ENCODE data around the gene NUP155. TPM values are rescaled to one million over a fixed set of nuclear protein-coding genes. Genes with fewer than 3 reads are reported as not detected.

The NUP155 gene
- total and polyA plus RNA-seq, 2 experiments from 2014 or later: 24.3 to 94.6 TPM

DNA sequence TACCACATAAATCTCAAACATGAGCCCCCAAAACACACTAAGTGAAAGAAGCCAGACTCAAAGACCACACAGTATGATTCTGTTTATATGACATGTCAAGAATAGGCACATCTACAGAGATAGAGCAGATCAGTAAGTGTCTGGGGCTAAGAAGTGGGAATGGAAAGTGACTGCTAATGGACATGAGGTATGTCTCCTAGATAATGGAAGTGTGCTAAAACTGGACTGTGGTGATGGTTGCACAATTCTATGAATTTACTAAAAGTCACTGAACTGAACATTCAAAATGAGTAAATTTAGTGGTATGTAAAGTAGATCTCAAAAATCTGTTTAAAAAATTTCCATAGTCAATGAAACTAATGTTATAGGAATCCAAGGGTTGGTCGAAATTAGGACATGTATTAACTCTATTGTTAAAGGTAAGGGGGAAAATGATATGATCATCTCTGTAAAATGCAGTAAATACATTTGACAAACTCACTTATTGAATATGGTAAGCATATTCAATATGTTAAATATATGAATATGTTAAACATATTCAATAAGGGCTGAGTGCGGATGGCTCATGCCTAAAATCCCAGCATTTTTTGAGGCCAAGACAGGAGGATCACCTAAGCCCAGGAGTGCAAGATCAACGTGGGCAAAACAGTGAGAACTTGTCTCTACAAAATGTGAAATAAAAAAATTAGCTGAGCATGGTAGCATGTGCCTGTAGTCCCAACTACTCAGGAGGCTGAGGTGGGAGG lies 51.7 kb downstream of the NUP155 start:
- Histone ChIP-seq H2AFZ (no peak overlapping the region), H3K9me2 (ENCODE audit: insufficient read depth) (no peaks in the 10 kb centered on the region), H3F3A (replicated peaks; ENCODE audit: low read depth) (no peaks in the 10 kb centered on the region), H3K4me3 (no peak overlapping the region), H3K27ac (ENCODE audit: low read depth) (no peak overlapping the region), H3K36me3 (ENCODE audit: insufficient read depth) (peaks cover 37% of the 10 kb centered on the region), H3K4me2 (no peak overlapping the region), H3K27me3 (ENCODE audit: insufficient read depth) (no peaks in the 10 kb centered on the region), H3K4me1 (ENCODE audit: insufficient read depth) (no peaks in the 10 kb centered on the region), H3K79me2 (replicated peaks; ENCODE audit: insufficient read depth) (no peaks in the 10 kb centered on the region), H4K20me1 (replicated peaks; ENCODE audit: insufficient read depth) (no peaks in the 10 kb centered on the region; the same call in none of the 2 replicates)
- H3K4me1 Mint-ChIP-seq: no peaks in the 10 kb centered on the region
- DNase-seq (ENCODE audit: low spot score) (no peak), ATAC-seq (no peak)
- no peaks in the 10 kb centered on the region for H3K9me3 Mint-ChIP-seq
- H3K36me3 Mint-ChIP-seq (ENCODE audit: low read depth): peaks cover 81% of the 10 kb centered on the region
- H3K4me3 Mint-ChIP-seq: no peak overlapping the region
- no peak for TF ChIP-seq ZNF331 (CRISPR knock-in tag; IDR thresholded peaks at IDR 0.05; ENCODE audit: low read depth)
- TF ChIP-seq, protein P1, sequence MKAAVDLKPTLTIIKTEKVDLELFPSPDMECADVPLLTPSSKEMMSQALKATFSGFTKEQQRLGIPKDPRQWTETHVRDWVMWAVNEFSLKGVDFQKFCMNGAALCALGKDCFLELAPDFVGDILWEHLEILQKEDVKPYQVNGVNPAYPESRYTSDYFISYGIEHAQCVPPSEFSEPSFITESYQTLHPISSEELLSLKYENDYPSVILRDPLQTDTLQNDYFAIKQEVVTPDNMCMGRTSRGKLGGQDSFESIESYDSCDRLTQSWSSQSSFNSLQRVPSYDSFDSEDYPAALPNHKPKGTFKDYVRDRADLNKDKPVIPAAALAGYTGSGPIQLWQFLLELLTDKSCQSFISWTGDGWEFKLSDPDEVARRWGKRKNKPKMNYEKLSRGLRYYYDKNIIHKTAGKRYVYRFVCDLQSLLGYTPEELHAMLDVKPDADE (IDR thresholded peaks at IDR 0.05): no peak
- TF ChIP-seq POLR2AphosphoS5 (IDR thresholded peaks at IDR 0.05; ENCODE audit: low read depth): no peak
- no peak for TF ChIP-seq EZH2 (IDR thresholded peaks at IDR 0.05; ENCODE audit: low read depth, unreplicated experiment)
- TF ChIP-seq NANOG (IDR thresholded peaks at IDR 0.05; ENCODE audit: borderline replicate concordance): no peak
- TF ChIP-seq EZH2phosphoT487 (IDR thresholded peaks at IDR 0.05; ENCODE audit: unreplicated experiment): no peak
- TF ChIP-seq, protein P2, sequence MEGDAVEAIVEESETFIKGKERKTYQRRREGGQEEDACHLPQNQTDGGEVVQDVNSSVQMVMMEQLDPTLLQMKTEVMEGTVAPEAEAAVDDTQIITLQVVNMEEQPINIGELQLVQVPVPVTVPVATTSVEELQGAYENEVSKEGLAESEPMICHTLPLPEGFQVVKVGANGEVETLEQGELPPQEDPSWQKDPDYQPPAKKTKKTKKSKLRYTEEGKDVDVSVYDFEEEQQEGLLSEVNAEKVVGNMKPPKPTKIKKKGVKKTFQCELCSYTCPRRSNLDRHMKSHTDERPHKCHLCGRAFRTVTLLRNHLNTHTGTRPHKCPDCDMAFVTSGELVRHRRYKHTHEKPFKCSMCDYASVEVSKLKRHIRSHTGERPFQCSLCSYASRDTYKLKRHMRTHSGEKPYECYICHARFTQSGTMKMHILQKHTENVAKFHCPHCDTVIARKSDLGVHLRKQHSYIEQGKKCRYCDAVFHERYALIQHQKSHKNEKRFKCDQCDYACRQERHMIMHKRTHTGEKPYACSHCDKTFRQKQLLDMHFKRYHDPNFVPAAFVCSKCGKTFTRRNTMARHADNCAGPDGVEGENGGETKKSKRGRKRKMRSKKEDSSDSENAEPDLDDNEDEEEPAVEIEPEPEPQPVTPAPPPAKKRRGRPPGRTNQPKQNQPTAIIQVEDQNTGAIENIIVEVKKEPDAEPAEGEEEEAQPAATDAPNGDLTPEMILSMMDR (conservative IDR thresholded peaks at IDR 0.05; ENCODE audit: low read depth in 2 of 2): no peak
- TF ChIP-seq, protein P3, sequence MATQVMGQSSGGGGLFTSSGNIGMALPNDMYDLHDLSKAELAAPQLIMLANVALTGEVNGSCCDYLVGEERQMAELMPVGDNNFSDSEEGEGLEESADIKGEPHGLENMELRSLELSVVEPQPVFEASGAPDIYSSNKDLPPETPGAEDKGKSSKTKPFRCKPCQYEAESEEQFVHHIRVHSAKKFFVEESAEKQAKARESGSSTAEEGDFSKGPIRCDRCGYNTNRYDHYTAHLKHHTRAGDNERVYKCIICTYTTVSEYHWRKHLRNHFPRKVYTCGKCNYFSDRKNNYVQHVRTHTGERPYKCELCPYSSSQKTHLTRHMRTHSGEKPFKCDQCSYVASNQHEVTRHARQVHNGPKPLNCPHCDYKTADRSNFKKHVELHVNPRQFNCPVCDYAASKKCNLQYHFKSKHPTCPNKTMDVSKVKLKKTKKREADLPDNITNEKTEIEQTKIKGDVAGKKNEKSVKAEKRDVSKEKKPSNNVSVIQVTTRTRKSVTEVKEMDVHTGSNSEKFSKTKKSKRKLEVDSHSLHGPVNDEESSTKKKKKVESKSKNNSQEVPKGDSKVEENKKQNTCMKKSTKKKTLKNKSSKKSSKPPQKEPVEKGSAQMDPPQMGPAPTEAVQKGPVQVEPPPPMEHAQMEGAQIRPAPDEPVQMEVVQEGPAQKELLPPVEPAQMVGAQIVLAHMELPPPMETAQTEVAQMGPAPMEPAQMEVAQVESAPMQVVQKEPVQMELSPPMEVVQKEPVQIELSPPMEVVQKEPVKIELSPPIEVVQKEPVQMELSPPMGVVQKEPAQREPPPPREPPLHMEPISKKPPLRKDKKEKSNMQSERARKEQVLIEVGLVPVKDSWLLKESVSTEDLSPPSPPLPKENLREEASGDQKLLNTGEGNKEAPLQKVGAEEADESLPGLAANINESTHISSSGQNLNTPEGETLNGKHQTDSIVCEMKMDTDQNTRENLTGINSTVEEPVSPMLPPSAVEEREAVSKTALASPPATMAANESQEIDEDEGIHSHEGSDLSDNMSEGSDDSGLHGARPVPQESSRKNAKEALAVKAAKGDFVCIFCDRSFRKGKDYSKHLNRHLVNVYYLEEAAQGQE (IDR thresholded peaks at IDR 0.05; ENCODE audit: unreplicated experiment): no peak
- TF ChIP-seq CREB1 (CRISPR knock-in tag; IDR thresholded peaks at IDR 0.05; ENCODE audit: low read depth): no peak
- peaks cover 2% of the 10 kb centered on the region for H3K27me3 Mint-ChIP-seq (ENCODE audit: insufficient read depth, low read depth, poor library complexity)
- no peak overlapping the region for H3K27ac Mint-ChIP-seq

All from GM23338 (cell line).